Lower lobe of right lung (tissue), 2 donors: Measurements from ENCODE around the gene LPP. TPM values are rescaled to one million over a fixed set of nuclear protein-coding genes. Genes with fewer than 3 reads are reported as not detected.

Experiments
- ATAC-seq, 2 donors: fragments of 200-7000 bp; cut with Tn5 transposase; one replicate each; pipeline ENCODE4 v1.9.1; 2020 to 2022; ENCODE audit warnings: mild to moderate bottlenecking in 2 of 2, moderate library complexity in 2 of 2
- DNase-seq: peaks from one replicate; pipeline ENCODE4 v3.0.0-alpha.2; 2020
- H3K27ac ChIP-seq: fragments of 200-600 bp; one replicate; pipeline ENCODE4 v1.8.0; 2022
- H3K27me3 ChIP-seq: fragments of 200-600 bp; one replicate; pipeline ENCODE4 v1.8.0; 2022; ENCODE audit warnings: low read depth
- H3K36me3 ChIP-seq: fragments of 200-600 bp; one replicate; pipeline ENCODE4 v1.8.0; 2022; ENCODE audit warnings: mild to moderate bottlenecking
- H3K4me1 ChIP-seq: fragments of 200-600 bp; one replicate; pipeline ENCODE4 v1.8.0; 2022
- H3K4me3 ChIP-seq: fragments of 200-600 bp; one replicate; pipeline ENCODE4 v1.8.0; 2022; ENCODE audit warnings: mild to moderate bottlenecking
- H3K9me3 ChIP-seq: fragments of 200-600 bp; one replicate; pipeline ENCODE4 v1.8.0; 2022
- CTCF ChIP-seq: fragments of 200-600 bp; IDR thresholded peaks from one replicate; pipeline ENCODE4 v1.8.0; 2022; ENCODE audit warnings: antibody characterized with exemption, mild to moderate bottlenecking
- intact Hi-C: fragments of 100-400 bp; cut with DNase I; formaldehyde crosslinking; loops from one replicate; pipeline ENCODE4 v1.11.0; 2022
- total RNA-seq: library from RNA; stranded (reverse); fragmentation: NEBNext Ultra II Directional; extraction: Animal tissue kit (Norgen Biotek cat#: 25700); gene quantifications from one replicate; pipeline ENCODE4 v1.2.1, GENCODE V29; 2021
- donor health status: DM: no; HTN: yes; CAD: no; lungs with severe emphysema.

The LPP gene
- total RNA-seq, 1 donor from 2014 or later = 180 TPM

GRCh38 chr3:188133219-188133618 lies 20.7 kb upstream of the LPP start:
- no peak overlapping the region for H3K4me3 ChIP-seq
- H3K27ac ChIP-seq = no peak overlapping the region
- ATAC-seq = no peak
- no peak for DNase-seq
- H3K9me3 ChIP-seq = no peaks in the 10 kb centered on the region
- intact Hi-C loops = no loop called here
- no peak for TF ChIP-seq CTCF
- H3K4me1 ChIP-seq = no peaks in the 10 kb centered on the region
- H3K27me3 ChIP-seq = no peaks in the 10 kb centered on the region
- no peaks in the 10 kb centered on the region for H3K36me3 ChIP-seq

DNA sequence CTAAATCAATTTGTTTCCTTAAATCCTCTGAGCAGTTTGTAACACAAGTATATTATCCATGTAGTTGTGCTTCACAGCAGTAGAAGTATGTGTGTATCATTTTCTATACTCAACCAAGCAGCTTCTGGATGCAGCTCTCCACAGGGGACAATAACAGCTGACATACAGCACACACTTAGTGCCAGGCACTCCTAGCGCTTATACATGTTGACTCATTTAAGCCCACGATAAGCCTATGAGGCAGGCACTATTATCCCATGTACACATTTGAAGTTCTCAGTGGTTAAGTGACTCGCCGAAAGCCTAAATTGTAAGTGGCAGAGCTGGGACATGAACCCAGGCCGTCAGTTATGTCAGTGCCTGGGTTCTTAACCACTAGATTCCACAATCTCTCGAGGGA lies 20.3 kb upstream of the LPP start:
- TF ChIP-seq CTCF = no peak
- intact Hi-C loops = no loop called here
- Histone ChIP-seq H3K36me3 (no peaks in the 10 kb centered on the region), H3K4me3 (no peak overlapping the region), H3K4me1 (no peaks in the 10 kb centered on the region), H3K27ac (no peak overlapping the region), H3K9me3 (no peaks in the 10 kb centered on the region), H3K27me3 (no peaks in the 10 kb centered on the region)
- ATAC-seq (no peak), DNase-seq (no peak)

GRCh38 chr3:188134079-188134478 lies 19.9 kb upstream of the LPP start:
- no peaks in the 10 kb centered on the region for H3K9me3 ChIP-seq
- no peaks in the 10 kb centered on the region for H3K4me1 ChIP-seq
- no peaks in the 10 kb centered on the region for H3K27me3 ChIP-seq
- intact Hi-C loops = no loop called here
- H3K27ac ChIP-seq = no peak overlapping the region
- ATAC-seq (no peak), DNase-seq (no peak)
- TF ChIP-seq CTCF = no peak
- H3K36me3 ChIP-seq = no peaks in the 10 kb centered on the region
- no peak overlapping the region for H3K4me3 ChIP-seq

GRCh38 chr3:188134856-188135255 lies 19.1 kb upstream of the LPP start:
- intact Hi-C loops = no loop called here
- H3K27me3 ChIP-seq = no peaks in the 10 kb centered on the region

DNA sequence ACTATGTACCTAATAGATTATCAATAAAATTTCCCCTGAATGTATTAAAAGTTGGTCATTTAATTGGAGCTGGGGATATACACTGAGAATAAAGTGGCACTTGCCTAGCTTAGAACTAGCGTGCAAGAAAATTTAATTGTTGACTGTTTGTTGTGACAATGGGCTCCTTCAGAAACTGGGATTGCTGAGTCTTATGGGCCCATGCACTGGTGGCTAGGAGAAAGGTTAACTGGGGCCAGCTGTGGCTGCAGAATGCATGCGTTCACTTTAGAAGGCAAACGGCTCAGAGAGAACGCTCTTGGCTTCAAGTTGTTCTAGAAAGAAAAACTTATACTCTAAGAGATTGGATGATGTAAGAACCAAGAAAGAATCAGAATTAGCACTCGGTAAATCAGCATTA lies 18.7 kb upstream of the LPP start:
- intact Hi-C loops = no loop called here
- no peaks in the 10 kb centered on the region for H3K9me3 ChIP-seq

More at GRCh38 chr3:188134856-188135255, 19.1 kb upstream of the LPP start:
- Histone ChIP-seq H3K27ac (no peak overlapping the region), H3K36me3 (no peaks in the 10 kb centered on the region), H3K4me3 (no peak overlapping the region), H3K9me3 (no peaks in the 10 kb centered on the region), H3K4me1 (no peaks in the 10 kb centered on the region)
- no peak for TF ChIP-seq CTCF
- ATAC-seq (no peak), DNase-seq (no peak)

More for the DNA sequence above, 18.7 kb upstream of the LPP start:
- DNase-seq = no peak
- Histone ChIP-seq H3K27ac (no peak overlapping the region), H3K36me3 (no peaks in the 10 kb centered on the region), H3K4me1 (no peaks in the 10 kb centered on the region), H3K27me3 (no peaks in the 10 kb centered on the region), H3K4me3 (no peak overlapping the region)
- ATAC-seq = no peak
- no peak for TF ChIP-seq CTCF
